ENCODE measurements around the gene MOV10L1.

The MOV10L1 gene

DNA sequence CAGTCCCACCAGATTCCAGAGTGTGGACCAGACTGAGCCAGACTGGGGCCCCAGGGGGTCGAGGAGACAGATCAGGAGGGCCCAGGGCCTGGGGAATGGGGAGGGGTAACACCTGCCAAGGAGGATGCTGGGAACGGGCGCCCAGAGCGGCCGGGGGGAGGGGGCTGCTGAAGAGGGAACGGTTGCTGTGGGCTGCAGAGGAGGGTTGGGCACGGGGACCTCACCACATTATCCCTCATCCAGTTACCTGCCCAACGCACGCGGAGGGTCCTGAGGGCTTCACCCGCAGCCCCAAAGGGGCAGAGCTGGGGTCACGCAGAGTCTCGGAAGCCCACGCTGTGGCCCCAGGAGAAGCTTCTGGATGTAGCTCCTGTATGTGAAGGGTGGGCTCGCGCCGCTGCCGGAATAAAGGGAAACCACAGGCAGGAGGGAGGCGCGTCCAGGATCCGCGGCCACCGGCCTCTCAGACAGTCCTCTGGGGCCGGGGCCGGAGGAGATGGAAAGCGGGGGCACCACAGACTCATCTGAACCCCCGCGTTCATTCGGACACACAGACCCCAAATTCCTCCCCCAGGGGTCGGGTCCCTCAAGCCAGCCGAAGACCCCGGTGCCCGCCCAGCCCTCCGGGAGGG is 110.1 kb downstream of the MOV10L1 start:
- H3K4me3 ChIP-seq (ENCODE audit: low read depth, low read length), result peak overlapping the region; percentile 6
- no peak for TF ChIP-seq MYC (IDR thresholded peaks at IDR 0.05; ENCODE audit: low read depth, low read length)
- TF ChIP-seq, protein P1, sequence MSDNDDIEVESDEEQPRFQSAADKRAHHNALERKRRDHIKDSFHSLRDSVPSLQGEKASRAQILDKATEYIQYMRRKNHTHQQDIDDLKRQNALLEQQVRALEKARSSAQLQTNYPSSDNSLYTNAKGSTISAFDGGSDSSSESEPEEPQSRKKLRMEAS (IDR thresholded peaks at IDR 0.05; ENCODE audit: low read depth, low read length), result no peak
- TF ChIP-seq, protein P2, sequence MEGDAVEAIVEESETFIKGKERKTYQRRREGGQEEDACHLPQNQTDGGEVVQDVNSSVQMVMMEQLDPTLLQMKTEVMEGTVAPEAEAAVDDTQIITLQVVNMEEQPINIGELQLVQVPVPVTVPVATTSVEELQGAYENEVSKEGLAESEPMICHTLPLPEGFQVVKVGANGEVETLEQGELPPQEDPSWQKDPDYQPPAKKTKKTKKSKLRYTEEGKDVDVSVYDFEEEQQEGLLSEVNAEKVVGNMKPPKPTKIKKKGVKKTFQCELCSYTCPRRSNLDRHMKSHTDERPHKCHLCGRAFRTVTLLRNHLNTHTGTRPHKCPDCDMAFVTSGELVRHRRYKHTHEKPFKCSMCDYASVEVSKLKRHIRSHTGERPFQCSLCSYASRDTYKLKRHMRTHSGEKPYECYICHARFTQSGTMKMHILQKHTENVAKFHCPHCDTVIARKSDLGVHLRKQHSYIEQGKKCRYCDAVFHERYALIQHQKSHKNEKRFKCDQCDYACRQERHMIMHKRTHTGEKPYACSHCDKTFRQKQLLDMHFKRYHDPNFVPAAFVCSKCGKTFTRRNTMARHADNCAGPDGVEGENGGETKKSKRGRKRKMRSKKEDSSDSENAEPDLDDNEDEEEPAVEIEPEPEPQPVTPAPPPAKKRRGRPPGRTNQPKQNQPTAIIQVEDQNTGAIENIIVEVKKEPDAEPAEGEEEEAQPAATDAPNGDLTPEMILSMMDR (IDR thresholded peaks at IDR 0.05; ENCODE audit: low read depth, low read length), result no peak
- TF ChIP-seq POLR2A (IDR thresholded peaks at IDR 0.05; ENCODE audit: extremely low read depth, insufficient read length), result no peak
- DNase-seq (ENCODE audit: low read depth), result no peak

DNA sequence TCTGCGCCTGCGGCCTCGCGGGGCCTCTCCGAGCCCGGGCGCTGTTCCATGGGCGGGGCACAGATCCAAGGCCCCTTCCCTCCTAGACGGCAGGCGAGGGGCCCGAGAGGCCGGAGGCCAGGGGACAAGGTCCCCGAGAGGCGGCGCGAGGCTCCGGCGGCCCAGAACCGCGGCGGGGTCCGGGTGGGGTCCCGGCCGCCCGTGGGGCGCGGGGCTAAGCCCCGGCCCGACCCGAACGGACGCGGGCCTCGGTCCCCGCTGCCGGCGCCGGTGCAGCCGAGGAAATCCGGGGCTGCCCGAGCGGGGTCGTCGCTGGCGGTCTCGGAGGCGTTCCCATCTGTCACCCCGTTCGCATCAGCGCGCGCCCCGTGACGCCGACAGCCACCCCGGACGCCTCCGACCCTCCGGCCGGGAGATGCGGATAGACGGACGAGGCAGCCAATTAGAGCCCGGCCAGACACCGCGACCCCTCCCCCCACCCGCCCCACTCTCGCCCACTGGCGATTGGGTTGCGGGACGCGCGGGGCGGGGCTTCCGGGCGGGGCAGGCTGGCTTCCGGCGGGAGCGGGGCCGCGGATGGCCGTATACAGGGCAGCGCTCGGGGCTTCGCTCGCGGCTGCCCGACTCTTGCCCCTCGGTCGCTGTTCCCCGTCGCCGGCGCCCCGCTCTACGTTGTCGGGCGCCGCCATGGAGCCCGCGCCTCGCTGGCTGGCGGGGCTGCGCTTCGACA is 110.8 kb downstream of the MOV10L1 start, which contains the start of gene SELENOO:
Gene SELENOO, plus strand, starts transcription at position 551 of the 730 bp plus-strand sequence. Its CDS starts 26 bp downstream, at position 577.
- peak within 1 kb of the TSS; percentile 68 for H3K4me3 ChIP-seq (ENCODE audit: low read depth, low read length)
- peak; percentile 91 for DNase-seq (ENCODE audit: low read depth)
- peak; percentile 50 for TF ChIP-seq POLR2A (IDR thresholded peaks at IDR 0.05; ENCODE audit: extremely low read depth, insufficient read length)
- TF ChIP-seq, protein P1 (IDR thresholded peaks at IDR 0.05; ENCODE audit: low read depth, low read length), result no peak

DNA sequence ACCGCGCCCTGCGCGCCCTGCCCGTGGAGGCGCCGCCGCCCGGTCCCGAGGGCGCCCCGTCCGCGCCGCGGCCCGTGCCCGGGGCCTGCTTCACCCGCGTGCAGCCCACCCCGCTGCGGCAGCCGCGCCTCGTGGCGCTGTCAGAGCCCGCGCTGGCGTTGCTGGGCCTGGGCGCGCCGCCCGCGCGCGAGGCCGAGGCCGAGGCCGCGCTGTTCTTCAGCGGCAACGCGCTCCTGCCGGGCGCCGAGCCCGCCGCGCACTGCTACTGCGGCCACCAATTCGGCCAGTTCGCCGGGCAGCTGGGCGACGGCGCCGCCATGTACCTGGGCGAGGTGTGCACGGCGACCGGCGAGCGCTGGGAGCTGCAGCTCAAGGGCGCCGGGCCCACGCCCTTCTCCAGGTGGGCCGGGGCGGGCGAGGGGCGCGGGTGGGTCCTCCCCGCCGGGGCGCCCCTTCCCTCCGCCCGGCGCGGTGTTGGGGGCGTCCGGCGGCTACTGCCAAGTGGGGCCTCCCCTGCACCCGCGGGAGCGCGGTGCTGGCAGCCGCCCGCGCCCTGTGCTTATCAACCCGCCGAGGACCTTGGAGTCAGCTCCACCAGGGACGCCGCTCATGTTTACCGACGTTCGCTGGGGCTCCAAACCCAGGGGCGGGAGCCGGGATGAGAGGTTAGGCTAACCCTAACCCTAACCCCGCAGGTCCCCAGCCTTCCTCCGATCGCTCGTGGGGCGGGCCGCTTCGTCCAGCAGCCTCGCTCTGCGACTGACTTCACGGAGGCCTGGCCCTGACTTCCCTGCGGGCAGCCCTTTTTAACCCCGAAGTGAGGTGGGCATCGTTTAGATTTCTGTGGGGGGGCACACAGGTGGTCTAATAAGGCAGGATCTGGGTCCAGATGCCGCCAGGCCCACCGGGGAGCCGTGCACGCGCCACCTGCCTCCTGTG is 111.7 kb downstream of the MOV10L1 start:
- DNase-seq (ENCODE audit: low read depth), result peak; percentile 45
- H3K4me3 ChIP-seq (ENCODE audit: low read depth, low read length), result peak overlapping the region; percentile 68
- TF ChIP-seq, protein P2 (IDR thresholded peaks at IDR 0.05; ENCODE audit: low read depth, low read length), result no peak
- no peak for TF ChIP-seq POLR2A (IDR thresholded peaks at IDR 0.05; ENCODE audit: extremely low read depth, insufficient read length)
- TF ChIP-seq, protein P1 (IDR thresholded peaks at IDR 0.05; ENCODE audit: low read depth, low read length), result no peak
- TF ChIP-seq MYC (IDR thresholded peaks at IDR 0.05; ENCODE audit: low read depth, low read length), result no peak

DNA sequence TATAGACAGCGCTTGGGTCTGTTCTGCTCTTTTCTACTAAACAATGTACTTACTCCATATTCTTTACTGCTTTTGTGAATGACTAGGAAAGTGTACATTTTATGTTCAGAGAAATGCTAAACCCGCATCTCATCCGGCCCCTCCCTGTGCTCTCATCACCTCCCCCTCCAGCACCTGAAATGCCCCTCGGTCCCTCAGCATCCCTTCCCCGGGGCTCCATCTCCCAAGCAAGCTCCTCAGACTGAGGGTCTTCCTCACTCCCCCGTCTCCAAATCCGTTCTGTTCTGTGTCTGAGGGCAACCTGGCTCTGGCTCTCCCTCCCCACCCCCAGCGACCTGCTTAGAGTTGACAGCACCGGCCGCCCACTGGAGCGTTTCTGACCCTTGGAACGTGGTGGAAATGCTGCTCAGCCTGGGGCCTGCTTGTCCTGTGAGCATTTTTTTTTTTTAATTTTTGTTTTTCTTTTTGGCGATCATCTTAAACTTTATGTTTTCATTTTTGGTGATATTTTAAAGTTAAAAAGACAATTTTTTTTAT is 112.4 kb downstream of the MOV10L1 start:
- no peak for TF ChIP-seq POLR2A (IDR thresholded peaks at IDR 0.05; ENCODE audit: extremely low read depth, insufficient read length)
- no peak for TF ChIP-seq MYC (IDR thresholded peaks at IDR 0.05; ENCODE audit: low read depth, low read length)
- TF ChIP-seq, protein P2 (IDR thresholded peaks at IDR 0.05; ENCODE audit: low read depth, low read length), result no peak
- TF ChIP-seq, protein P1 (IDR thresholded peaks at IDR 0.05; ENCODE audit: low read depth, low read length), result no peak
- peak overlapping the region; percentile 68 for H3K4me3 ChIP-seq (ENCODE audit: low read depth, low read length)
- DNase-seq (ENCODE audit: low read depth), result no peak

- DNase-seq (ENCODE audit: low read depth), result no peak
- TF ChIP-seq, protein P2 (IDR thresholded peaks at IDR 0.05; ENCODE audit: low read depth, low read length), result no peak
- H3K4me3 ChIP-seq (ENCODE audit: low read depth, low read length), result no peak overlapping the region
These were observed 113.5 kb downstream of the MOV10L1 start for GRCh38 chr22:50203288-50203687.
